Nephron progenitor cell (in vitro differentiated cells): ENCODE measurements around the gene FBXW5.

ENCODE experiments used
- DNase-seq: peaks from one replicate; pipeline ENCODE4 v3.0.0; 2021
- H3K27ac Mint-ChIP-seq: 2 replicates; pipeline ENCODE4 v1.8.0; 2021; ENCODE audit warnings: mild to moderate bottlenecking, moderate library complexity, mixed read lengths
- H3K27me3 Mint-ChIP-seq: 2 replicates; pipeline ENCODE4 v1.8.0; 2021; ENCODE audit warnings: mild to moderate bottlenecking, low read depth, mixed read lengths; ENCODE audit not compliant: poor library complexity
- H3K36me3 Mint-ChIP-seq: 2 replicates; pipeline ENCODE4 v1.8.0; 2021; ENCODE audit warnings: low read depth, mixed read lengths
- H3K4me1 Mint-ChIP-seq: 2 replicates; pipeline ENCODE4 v1.8.0; 2021; ENCODE audit warnings: mixed read lengths
- H3K4me3 Mint-ChIP-seq: 2 replicates; pipeline ENCODE4 v1.8.0; 2021; ENCODE audit warnings: mild to moderate bottlenecking, moderate library complexity, mixed read lengths
- H3K9me3 Mint-ChIP-seq: 2 replicates; pipeline ENCODE4 v1.8.0; 2021; ENCODE audit warnings: mild to moderate bottlenecking, moderate library complexity, mixed read lengths
- CTCF ChIP-seq: fragments of 200-600 bp; sonication (generic); IDR thresholded peaks from 2 replicates; pipeline ENCODE4 v1.5.0; 2021; ENCODE audit warnings: antibody characterized with exemption

FBXW5 gene

GRCh38 chr9:136926749-136927148 lies 17.8 kb downstream of the FBXW5 start:
- peaks cover 1% of the 10 kb centered on the region for H3K9me3 Mint-ChIP-seq
- H3K27me3 Mint-ChIP-seq = peaks cover 6% of the 10 kb centered on the region
- peaks cover 25% of the 10 kb centered on the region for H3K36me3 Mint-ChIP-seq
- H3K4me1 Mint-ChIP-seq = peaks cover 6% of the 10 kb centered on the region
- TF ChIP-seq CTCF = no peak
- DNase-seq = no peak
- H3K27ac Mint-ChIP-seq = peak overlapping the region; percentile 21
- no peak overlapping the region for H3K4me3 Mint-ChIP-seq

- Mint-ChIP-seq H3K27ac (no peak overlapping the region), H3K36me3 (peaks cover 20% of the 10 kb centered on the region), H3K9me3 (no peaks in the 10 kb centered on the region), H3K27me3 (peaks cover 6% of the 10 kb centered on the region), H3K4me3 (no peak overlapping the region), H3K4me1 (peaks cover 6% of the 10 kb centered on the region)
- TF ChIP-seq CTCF = no peak
- DNase-seq = no peak
Observed at GRCh38 chr9:136926154-136926704, 18.3 kb downstream of the FBXW5 start.

- Mint-ChIP-seq H3K4me3 (no peak overlapping the region), H3K9me3 (no peaks in the 10 kb centered on the region), H3K27me3 (peaks cover 6% of the 10 kb centered on the region), H3K36me3 (peaks cover 16% of the 10 kb centered on the region), H3K27ac (no peak overlapping the region), H3K4me1 (peaks cover 6% of the 10 kb centered on the region)
- DNase-seq = no peak
- TF ChIP-seq CTCF = peak; percentile 11
Observed at GRCh38 chr9:136925414-136926153, 19.0 kb downstream of the FBXW5 start.

- peaks cover 6% of the 10 kb centered on the region for H3K4me1 Mint-ChIP-seq
- H3K27me3 Mint-ChIP-seq = peaks cover 6% of the 10 kb centered on the region
- H3K27ac Mint-ChIP-seq = no peak overlapping the region
- peaks cover 22% of the 10 kb centered on the region for H3K36me3 Mint-ChIP-seq
- H3K4me3 Mint-ChIP-seq = no peak overlapping the region
- no peak for DNase-seq
- no peaks in the 10 kb centered on the region for H3K9me3 Mint-ChIP-seq
- TF ChIP-seq CTCF = no peak
Observed at GRCh38 chr9:136923881-136924280, 20.7 kb downstream of the FBXW5 start.

- H3K4me3 Mint-ChIP-seq = no peak overlapping the region
- no peaks in the 10 kb centered on the region for H3K9me3 Mint-ChIP-seq
- peaks cover 6% of the 10 kb centered on the region for H3K27me3 Mint-ChIP-seq
- TF ChIP-seq CTCF = no peak
- DNase-seq = no peak
- peaks cover 6% of the 10 kb centered on the region for H3K4me1 Mint-ChIP-seq
- H3K27ac Mint-ChIP-seq = no peak overlapping the region
- H3K36me3 Mint-ChIP-seq = peaks cover 20% of the 10 kb centered on the region
Observed at GRCh38 chr9:136922540-136922939, 22.0 kb downstream of the FBXW5 start.

GRCh38 chr9:136921718-136922117 lies 22.8 kb downstream of the FBXW5 start:
- H3K4me3 Mint-ChIP-seq = no peak overlapping the region
- H3K36me3 Mint-ChIP-seq = peaks cover 28% of the 10 kb centered on the region
- peaks cover 6% of the 10 kb centered on the region for H3K27me3 Mint-ChIP-seq
- no peak for DNase-seq
- no peaks in the 10 kb centered on the region for H3K9me3 Mint-ChIP-seq
- TF ChIP-seq CTCF = no peak
- peak overlapping the region; percentile 82 for H3K27ac Mint-ChIP-seq
- peaks cover 6% of the 10 kb centered on the region for H3K4me1 Mint-ChIP-seq
